NCI-H226 (cell line): ENCODE measurements around the gene MYO1E.
"Not testable (repeated sequence)": the region's sequence is repeated elsewhere in the genome, so short reads cannot be mapped to it uniquely, and the experiment has no call there.

Experiments
- DNase-seq: peaks from one replicate; pipeline ENCODE4 v3.0.0-alpha.2; 2015

Gene MYO1E

DNA sequence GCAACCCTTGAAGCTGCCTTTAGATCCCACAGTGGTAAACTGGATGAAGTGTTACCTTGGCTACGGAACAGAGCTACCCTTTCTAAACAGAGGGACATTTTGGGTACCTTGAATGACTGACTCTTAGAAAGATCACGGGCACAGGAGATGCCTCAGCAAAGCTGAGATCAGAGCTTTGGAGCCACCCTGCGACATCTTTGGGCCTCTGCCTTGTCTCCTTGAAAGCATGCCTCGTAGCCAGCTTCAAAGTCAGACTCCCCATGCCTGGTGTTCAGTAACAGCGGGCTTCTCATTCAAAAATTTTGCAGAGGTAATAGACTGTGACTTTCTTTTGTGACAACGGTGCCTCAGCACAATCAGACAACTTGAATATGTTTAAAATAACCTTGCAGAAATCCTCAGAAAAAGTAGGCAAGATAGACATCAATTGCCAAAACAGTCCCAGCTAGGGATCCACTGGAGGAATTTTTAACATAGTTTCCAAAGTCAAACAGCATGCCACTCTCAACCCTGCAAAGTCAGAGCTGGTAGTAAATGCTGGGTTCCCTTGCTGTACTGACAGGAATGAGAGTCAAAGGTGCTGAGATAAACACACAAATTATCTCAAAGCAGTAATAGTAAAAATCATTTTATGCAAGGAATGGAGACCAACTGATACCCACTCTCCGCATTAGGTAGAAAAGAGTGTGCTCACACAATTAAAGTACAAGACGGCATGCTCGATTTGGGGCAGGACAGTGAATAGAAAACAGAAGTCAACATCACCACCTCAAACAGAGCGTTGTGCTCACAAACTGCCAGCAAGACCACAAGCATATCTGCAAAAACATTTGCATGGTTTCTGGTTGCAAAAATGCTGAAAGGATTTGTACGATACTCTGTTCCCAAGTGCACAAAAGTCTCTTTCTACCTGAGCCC, 82.1 kb downstream of the MYO1E start:
- no peak for DNase-seq

DNA sequence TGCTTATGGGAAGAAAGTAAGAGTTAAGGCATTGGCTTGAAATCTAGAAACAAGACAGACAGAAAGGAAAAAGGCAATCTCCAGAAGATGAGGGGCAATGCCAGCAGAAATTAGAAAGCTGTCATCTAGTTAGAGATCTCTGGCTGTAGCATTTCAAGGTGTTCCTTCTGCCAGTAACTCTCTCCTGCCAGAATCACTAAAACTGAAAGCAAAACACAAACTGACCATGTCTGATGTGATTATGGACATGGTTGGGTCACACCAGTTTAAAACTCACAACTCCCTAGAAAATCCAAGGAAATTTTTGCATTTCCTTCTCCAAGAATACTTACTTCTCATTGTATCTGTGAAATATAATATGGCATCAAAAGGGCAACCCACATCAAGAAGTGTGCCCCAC, 83.1 kb downstream of the MYO1E start:
- no peak for DNase-seq

DNA sequence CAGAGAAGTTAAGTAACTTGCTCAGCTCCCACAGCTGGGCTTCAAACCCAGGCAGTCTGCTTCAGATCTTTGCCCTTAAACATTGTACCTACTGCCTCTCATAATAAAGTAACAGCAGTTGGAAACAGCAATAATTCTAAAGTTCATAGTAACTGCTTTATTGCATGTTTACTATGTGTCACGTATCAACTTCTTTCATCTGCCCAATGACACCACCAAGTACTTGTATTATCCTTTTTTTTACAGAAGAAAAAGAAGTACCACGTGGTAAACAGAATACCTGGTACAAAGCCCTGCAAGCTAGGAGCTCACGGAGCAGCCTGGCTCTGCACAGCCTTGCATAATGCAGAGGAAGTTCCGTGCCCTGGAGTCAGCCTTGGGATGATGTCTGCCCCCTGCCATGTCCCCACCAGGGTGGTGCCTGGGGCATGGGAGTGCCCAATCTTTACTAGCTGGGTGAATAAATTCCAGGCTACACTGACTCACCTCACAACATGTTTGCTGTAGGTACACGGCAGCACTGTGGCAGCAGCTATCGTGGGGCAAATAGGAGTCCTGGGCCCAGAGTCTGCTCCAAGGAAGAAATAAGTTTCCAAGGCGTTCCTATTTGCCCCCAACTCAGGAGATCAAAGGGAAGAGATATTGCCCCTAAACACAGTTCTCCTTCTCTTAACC, 88.8 kb downstream of the MYO1E start:
- peak; percentile 85 for DNase-seq

DNA sequence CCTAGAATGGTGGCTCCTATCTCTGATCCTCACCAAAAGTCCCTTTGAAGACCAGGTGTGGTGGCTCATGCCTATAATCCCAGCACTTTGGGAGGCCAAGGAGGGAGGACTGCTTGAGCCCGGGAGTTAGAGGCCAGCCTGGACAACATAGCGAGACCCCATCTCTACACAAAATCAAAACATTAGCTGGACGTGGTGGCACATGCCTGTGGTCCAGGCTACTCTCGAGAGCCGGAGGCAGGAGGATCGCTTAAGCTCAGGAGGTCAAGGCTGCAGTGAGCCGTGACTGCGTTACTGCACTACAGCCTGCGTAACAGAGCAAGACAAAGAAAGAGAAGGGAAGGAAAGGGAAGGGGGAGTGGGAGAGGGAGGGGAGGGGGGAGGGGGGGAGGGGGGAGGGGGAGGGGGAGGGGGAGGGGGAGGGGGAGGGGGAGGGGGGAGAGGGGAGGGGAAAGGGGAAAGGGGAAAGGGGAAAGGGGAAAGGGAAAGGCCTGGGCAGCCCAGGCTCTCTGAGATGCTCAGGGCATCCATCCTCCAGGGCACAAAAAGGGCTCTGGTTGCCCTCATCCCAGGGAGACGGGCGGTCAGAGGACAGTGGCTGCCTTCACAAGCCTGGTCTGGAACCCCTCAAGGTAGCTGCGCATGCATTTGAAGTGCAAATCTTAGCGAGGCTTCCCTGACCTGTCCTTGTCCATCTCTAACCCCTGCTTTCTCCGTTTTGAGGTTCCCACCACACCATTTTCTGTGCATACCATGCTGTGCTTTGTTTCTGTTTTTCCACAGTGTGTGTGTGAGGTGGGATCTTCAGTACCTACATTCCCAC, 89.9 kb downstream of the MYO1E start:
- DNase-seq: no peak

DNA sequence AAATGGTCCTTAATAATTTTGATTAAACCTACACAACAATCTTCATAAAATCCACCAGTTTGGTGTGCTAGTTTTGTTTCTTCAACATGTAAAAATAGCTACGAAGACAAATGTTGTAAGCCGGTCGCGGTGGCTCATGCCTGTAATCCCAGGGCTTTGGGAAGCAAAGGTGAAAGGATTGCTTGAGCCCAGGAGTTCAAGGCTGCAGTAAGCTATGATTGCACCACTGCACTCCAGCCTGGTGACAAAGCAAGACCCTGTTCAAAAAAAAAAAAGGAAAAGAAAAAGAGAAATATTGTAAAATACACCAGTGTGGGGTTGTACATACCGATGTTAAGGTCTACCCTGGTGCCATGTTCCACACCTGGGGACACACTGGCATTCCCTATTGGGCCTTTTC, 91.0 kb downstream of the MYO1E start:
- no peak for DNase-seq

DNA sequence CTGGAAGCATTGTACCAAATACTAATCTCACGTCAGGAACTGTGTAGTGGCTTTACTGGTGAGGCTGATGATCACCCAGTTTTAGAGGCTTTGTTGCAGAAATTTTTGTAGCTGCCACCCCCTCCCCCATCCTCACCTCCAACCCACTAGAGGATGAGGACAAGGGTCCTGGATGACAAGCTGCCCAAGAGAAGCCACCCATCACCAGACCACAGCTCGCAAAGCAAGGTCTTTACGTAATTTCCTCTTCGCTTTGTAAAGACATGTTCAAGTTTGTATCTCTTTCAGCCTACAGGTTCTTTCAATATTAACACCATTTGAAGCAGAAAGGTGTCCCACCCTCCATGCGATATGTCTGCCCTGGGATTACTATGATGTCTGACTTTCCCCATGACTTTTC, 91.8 kb downstream of the MYO1E start:
- no peak for DNase-seq

DNA sequence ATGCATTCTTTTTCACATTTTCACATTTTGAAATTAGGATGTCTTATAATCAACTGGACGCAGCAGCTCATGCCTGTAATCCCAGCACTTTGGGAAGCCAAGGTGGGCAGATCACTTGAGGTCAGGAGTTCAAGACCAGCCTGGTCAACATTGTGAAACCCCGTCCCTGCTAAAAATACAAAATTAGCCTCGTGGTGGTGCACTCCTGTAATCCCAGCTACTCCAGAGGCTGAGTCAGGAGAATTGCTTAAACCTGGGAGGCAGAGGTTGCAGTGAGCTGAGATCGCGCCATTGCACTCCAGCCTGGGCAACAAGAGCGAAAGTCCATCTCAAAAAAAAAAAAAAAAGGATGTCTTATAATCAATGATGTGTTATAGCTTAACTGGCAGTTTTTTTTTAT, 92.4 kb downstream of the MYO1E start:
- not testable (repeated sequence) for DNase-seq

DNA sequence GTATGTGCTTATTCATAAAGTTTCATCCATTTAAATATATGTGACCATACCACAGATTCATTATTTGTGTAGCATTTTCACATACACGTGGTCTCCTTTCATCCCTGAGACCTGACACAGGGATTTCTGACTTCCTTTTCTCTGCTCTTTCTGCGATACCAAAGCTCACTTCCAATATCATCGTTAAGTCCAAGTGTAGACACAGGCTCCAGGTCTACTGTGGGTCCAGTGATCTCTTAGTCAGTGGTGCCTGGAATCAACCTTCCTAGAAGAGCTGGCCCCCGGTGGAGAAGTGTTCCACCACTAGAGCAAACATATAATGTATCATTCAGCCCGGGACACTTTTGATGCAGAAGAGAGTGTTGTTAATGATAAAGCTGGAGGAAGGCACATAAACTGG, 93.6 kb downstream of the MYO1E start:
- no peak for DNase-seq

DNA sequence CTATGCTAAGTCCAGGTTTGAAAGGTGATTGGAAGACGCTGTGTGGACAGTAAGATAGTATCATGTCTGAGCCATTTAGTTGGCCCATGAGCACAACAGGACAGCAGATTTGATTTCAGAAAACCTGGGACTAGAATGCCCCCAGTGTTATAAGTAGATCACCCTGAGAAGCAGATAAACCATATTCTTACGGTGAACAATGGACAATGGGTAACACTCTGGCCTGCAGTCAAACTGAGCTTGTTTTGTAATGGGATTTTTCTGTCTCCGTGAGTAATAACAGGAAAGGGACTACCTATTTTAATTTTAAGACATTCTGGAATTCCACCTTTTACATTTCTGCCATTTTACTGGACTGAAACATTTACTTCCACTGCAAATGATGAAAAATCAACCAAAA, 94.6 kb downstream of the MYO1E start:
- DNase-seq: no peak

DNA sequence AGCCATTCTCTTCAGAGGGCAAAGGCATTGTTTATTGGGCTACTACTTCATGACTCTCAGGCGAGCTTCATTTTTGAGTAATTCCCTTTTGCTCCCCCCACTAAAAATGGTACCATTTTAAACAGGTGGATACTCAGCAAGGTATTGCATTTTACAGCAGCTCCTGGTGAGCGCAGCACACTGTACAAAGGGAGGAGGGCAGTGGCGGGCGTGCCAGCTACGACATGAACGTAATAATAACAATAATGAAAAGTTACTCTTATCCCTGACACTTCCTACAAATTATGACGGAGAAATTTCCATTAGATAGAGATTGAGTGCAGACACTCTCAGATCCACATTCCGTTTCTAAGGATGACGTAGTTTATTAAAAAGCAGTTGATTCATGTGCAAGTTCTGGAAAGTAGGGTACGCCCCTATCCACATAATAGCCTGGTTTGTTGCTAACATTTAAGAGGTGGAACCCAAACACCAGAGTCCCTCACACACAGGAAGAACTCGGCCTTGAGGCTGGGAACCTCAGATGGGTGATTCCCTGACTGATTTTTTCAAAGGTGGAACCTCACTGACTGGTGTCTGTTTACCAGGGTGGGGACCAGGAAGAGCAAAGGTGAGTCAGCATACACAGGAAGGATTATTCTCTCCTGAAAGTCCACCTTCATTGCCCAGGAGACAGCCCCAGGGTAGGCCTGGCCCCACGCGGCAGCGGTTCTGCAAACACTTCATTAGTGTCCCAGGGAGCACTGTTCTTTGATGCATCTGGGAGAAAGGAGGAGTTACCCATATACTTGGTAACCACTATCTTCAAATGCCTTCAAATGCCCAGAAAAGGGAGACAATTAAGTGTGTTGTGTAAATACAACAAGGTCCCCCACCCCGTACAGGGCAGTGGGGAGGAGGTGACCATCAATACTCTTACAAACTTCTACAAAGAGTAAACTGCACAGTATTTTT, 96.2 kb downstream of the MYO1E start:
- no peak for DNase-seq

DNA sequence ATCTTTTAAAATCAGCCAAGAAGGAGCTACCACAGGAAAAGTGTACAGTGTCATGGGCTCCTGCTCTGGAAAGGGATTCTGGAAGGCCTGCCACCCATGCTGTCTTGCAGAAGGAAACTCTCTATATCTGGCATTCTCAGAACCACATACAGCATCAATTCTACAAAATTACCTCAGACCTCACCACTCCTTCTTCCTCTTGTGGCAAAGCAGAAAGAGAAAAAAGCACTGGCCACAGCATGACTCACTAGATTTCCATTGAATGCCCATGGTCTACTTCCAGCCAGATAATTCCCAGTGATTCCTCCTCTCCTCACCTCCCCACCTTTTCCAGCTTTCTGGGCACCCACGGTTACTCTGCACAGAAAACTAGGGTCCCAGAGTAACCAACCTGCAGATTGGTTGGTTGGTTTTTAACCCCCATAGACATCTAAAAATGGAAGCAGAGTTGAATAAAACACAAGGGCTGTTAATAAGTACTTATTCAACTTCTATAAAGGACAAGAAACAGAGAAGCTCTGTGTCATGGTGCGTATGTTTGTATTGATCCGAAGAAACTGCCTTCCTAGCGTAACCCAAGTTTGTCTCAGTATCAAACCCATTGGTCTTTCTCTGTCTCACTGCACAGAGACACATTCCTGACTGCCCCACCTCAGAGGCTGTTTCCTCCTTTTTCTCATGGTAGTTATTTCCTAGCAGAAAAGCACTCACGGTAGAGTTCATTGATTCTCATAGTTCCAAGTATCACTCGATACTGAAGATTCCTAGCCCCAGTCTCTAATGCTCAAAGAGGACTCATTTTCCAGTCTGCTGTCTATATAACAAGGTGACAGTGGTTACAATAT, 98.3 kb downstream of the MYO1E start:
- DNase-seq: peak; percentile 88

DNA sequence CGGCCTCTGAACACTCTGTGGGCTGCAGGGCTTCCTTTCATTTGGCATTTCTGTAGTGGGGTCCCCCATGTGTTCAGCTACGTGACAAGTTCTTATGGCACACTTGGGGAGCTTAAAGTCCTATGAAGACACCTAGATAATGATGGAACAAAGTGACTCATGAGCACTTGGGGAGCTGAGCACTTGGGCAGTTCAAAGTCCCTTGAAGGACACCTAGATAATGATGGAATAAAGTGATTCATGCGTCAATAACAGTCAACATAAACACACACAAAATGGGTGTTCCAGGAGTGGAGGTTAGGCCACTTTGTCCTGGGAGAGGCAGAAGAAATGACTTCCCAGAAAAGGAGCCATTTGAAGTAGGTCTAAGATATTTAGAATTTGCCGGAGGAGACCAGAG, 99.4 kb downstream of the MYO1E start:
- DNase-seq: no peak

DNA sequence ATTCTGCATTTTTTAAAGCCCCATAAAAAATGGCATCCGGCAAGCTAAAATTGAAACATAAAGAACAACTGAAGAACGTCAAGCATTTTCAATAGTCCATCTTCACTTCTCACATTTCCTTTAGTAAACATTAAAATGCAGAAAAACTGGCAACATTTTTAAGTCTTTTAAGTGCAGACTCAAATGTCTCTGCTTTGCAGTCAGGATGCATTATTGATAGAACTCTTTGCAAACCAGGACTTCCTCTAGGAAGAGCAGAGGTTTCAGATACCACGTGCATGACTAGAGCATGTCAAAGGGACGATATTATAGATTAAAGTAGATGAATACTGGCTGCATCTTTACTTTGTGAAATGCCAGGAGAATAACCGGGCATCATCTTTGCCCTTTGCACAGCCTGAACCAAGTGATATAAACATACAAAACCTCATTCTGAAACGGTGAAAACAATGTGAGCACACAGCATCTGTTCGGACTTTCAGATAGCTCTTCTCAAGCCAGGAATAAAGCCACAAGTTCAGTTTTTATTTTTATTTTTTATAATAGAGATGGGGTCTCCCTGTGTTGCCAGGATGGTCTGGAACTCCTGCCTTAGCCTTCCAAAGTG, 101.0 kb downstream of the MYO1E start:
- no peak for DNase-seq

DNA sequence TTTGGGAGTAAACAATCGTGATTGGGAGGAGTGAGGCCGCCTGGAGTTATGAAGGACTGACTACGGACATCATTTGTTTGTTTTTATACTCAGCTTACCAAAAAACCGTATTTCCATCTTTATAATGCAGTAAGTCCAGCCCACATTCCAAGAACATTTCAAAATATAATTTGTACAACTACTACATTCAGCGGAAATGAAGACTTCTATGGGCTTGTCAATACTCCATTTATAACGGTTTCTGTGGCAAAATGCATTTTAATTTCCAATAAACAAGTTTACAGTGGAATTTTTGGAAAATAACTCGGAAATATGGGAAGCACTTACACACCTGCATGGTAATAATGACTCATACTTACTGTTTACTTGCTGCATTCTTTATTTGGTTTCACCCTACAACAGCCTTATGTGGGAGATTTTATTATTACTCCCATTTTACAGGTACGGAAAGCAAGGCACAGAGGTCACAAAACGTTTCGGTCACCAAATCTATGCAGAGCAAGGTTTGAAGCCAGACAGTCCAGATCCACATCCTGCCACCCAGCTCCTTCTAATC, 103.7 kb downstream of the MYO1E start:
- no peak for DNase-seq

DNA sequence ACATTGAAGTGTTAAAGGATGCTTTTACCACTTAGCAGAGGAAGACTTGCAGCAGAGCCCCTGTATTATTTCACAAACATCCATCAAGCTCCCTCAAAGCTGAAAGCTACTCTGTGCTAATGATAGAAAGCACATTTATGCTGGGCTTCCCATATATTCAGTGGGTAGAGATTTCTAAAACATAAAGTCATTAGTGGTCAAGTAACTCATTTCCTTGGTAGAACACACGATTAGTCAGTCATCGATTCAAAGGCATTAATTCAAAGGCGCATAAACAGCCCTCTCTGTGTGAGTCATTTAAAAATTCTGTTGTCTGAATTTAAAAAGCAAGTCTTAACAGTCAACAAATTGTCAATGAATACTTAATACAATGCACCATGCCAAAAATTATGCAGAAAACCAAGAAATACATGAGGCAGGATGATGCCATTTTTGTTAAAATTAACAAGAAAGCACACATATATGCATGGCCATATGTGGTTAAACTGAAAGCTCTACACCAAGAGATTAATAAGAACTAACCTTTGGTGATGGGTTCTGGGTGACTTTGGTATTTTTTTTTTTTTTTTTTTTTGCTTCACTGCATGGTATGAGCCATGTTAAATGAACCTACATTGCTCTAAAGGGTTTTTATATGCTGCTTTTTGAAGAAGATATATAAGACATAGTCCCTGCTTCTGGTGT, 104.4 kb downstream of the MYO1E start:
- DNase-seq: no peak

DNA sequence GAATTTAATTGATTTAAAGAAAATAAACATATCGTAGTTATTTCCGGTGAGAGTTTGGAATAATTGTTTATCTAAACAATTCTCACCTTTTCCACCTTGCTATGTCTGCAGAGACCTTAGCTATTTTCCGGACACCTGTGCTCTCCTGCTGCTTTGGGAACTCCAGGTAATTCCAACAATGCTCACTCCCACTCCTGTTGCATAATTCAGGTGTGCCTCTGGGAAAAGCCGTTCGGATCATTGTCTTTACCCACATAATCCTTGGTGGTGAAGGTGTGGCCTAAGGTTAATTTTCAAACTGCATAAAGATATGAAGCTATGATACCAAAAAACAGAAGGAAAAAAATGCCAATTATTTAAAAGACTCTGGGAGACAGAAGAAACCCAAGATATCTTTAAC, 106.6 kb downstream of the MYO1E start:
- no peak for DNase-seq

DNA sequence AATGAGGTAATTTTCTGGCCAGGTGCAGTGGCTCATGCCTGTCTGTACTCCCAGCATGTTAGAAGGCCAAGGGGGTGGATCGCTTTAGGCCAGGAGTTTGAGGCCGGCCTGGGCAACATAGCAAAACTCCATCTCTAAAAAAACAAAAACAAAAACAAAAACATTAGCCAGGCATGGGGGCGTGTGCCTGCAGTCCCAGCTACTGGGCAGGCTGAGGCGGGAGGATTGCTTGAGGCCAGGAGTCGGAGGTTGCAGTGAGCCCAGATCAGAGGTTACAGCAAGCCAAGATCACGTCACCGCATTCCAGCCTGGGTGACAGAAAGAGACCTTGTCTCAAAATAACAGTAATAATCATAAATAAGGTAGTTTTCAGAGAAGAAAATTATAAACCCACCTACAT, 110.4 kb downstream of the MYO1E start:
- no peak for DNase-seq

DNA sequence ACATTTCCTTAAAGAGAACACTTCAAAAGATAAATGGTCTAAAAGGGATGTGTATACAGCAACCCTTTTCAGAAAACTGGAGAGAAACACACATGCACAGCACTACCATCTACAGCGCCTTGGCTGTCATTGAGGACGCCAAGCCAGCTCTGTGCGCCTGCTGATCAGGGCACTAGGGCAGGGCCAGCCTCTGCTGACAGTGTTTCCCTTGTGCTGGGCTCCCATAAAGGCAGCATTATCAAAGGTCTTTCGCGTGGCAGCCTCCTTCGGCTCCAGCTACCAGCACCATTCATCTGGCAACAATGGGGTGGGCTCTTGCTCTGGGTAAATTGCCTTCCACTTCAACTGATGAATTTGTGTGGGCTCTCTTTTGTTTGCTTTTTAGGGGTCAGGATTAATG, 112.6 kb downstream of the MYO1E start:
- DNase-seq: no peak

DNA sequence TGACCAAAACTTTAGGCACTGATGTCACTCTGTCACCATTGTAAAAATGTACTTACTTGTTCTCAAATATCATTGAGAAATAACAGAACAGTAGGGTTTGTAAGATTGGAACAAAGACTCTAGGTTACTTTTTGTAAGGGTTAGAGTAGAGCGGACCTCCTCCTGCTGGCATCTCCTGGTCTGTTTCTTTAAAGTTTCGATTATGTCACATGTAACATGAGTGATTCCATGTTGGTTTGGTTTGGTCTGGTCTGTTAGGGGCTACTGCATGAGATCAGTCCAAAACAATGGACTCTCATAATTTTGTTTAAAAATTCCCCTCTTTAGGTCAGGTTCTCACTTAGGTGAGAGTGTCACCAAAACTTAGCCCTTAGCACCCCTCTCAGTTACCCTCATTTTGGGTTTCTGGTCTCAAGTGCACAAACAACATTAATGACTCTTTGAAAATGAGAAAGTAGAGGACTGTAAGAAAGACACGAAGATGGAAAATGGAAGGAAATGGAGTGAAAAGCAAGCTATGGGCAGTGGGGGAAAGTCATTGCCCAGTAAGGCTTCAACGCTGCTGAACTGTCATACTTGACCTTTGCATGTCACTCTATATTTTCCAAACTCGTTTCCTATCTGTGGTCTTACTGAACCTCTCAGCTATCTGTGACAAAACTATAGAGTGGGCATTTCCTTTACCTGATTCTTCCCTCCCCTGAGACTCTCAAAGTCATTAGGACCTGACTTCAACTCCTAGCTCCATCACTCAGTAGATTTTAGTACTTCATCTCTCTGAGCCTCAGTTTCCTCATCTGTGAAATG, 113.3 kb downstream of the MYO1E start:
- no peak for DNase-seq
